Measurements from ENCODE around the gene GALNT18.

GALNT18 gene

GRCh38 chr11:11397781-11398180, 224.0 kb downstream of the GALNT18 start (continued):
- TF ChIP-seq, protein P1, sequence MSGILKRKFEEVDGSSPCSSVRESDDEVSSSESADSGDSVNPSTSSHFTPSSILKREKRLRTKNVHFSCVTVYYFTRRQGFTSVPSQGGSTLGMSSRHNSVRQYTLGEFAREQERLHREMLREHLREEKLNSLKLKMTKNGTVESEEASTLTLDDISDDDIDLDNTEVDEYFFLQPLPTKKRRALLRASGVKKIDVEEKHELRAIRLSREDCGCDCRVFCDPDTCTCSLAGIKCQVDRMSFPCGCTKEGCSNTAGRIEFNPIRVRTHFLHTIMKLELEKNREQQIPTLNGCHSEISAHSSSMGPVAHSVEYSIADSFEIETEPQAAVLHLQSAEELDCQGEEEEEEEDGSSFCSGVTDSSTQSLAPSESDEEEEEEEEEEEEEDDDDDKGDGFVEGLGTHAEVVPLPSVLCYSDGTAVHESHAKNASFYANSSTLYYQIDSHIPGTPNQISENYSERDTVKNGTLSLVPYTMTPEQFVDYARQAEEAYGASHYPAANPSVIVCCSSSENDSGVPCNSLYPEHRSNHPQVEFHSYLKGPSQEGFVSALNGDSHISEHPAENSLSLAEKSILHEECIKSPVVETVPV (CRISPR knock-in tag; IDR thresholded peaks at IDR 0.05): no peak

GRCh38 chr11:11397036-11397415, 224.8 kb downstream of the GALNT18 start:
- no peak for ATAC-seq
- no peak for TF ChIP-seq ARNTL (CRISPR knock-in tag; IDR thresholded peaks at IDR 0.05; ENCODE audit: borderline replicate concordance, low read depth)
- TF ChIP-seq ZNF8 (CRISPR knock-in tag; IDR thresholded peaks at IDR 0.05): no peak
- no peak for TF ChIP-seq ISL1 (CRISPR knock-in tag; IDR thresholded peaks at IDR 0.05)
- TF ChIP-seq ZFP3 (CRISPR knock-in tag; IDR thresholded peaks at IDR 0.05): no peak
- TF ChIP-seq TCF4 (CRISPR knock-in tag; IDR thresholded peaks at IDR 0.05; ENCODE audit: borderline replicate concordance): no peak
- TF ChIP-seq ZNF565 (CRISPR knock-in tag; conservative IDR thresholded peaks at IDR 0.05; ENCODE audit: low read depth): no peak

GRCh38 chr11:11396301-11397035, 225.3 kb downstream of the GALNT18 start:
- ATAC-seq: no peak
- no peak for TF ChIP-seq ZNF70 (CRISPR knock-in tag; IDR thresholded peaks at IDR 0.05)
- no peak for TF ChIP-seq CSDC2 (CRISPR knock-in tag; IDR thresholded peaks at IDR 0.05)
- TF ChIP-seq, protein P2, sequence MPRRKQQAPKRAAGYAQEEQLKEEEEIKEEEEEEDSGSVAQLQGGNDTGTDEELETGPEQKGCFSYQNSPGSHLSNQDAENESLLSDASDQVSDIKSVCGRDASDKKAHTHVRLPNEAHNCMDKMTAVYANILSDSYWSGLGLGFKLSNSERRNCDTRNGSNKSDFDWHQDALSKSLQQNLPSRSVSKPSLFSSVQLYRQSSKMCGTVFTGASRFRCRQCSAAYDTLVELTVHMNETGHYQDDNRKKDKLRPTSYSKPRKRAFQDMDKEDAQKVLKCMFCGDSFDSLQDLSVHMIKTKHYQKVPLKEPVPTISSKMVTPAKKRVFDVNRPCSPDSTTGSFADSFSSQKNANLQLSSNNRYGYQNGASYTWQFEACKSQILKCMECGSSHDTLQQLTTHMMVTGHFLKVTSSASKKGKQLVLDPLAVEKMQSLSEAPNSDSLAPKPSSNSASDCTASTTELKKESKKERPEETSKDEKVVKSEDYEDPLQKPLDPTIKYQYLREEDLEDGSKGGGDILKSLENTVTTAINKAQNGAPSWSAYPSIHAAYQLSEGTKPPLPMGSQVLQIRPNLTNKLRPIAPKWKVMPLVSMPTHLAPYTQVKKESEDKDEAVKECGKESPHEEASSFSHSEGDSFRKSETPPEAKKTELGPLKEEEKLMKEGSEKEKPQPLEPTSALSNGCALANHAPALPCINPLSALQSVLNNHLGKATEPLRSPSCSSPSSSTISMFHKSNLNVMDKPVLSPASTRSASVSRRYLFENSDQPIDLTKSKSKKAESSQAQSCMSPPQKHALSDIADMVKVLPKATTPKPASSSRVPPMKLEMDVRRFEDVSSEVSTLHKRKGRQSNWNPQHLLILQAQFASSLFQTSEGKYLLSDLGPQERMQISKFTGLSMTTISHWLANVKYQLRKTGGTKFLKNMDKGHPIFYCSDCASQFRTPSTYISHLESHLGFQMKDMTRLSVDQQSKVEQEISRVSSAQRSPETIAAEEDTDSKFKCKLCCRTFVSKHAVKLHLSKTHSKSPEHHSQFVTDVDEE (CRISPR knock-in tag; IDR thresholded peaks at IDR 0.05): no peak
- no peak for TF ChIP-seq TCF4 (CRISPR knock-in tag; IDR thresholded peaks at IDR 0.05; ENCODE audit: borderline replicate concordance)
- TF ChIP-seq ZFP30 (CRISPR knock-in tag; IDR thresholded peaks at IDR 0.05): no peak
- TF ChIP-seq, protein P3, sequence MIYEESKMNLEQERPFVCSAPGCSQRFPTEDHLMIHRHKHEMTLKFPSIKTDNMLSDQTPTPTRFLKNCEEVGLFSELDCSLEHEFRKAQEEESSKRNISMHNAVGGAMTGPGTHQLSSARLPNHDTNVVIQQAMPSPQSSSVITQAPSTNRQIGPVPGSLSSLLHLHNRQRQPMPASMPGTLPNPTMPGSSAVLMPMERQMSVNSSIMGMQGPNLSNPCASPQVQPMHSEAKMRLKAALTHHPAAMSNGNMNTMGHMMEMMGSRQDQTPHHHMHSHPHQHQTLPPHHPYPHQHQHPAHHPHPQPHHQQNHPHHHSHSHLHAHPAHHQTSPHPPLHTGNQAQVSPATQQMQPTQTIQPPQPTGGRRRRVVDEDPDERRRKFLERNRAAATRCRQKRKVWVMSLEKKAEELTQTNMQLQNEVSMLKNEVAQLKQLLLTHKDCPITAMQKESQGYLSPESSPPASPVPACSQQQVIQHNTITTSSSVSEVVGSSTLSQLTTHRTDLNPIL (CRISPR knock-in tag; IDR thresholded peaks at IDR 0.05; ENCODE audit: low read depth): no peak
- TF ChIP-seq GLIS3 (CRISPR knock-in tag; IDR thresholded peaks at IDR 0.05): no peak

GRCh38 chr11:11395126-11395525, 226.7 kb downstream of the GALNT18 start:
- no peak for ATAC-seq
- TF ChIP-seq RARB (CRISPR knock-in tag; IDR thresholded peaks at IDR 0.05): no peak
- TF ChIP-seq TOX (CRISPR knock-in tag; IDR thresholded peaks at IDR 0.05; ENCODE audit: borderline replicate concordance): no peak
- no peak for TF ChIP-seq ISL1 (CRISPR knock-in tag; IDR thresholded peaks at IDR 0.05)
- no peak for TF ChIP-seq BACH2 (CRISPR knock-in tag; IDR thresholded peaks at IDR 0.05; ENCODE audit: borderline replicate concordance)
- no peak for TF ChIP-seq POU6F1 (CRISPR knock-in tag; IDR thresholded peaks at IDR 0.05; ENCODE audit: borderline replicate concordance, low read depth)
- TF ChIP-seq ESRRG (CRISPR knock-in tag; IDR thresholded peaks at IDR 0.05): no peak
- TF ChIP-seq, protein P4, sequence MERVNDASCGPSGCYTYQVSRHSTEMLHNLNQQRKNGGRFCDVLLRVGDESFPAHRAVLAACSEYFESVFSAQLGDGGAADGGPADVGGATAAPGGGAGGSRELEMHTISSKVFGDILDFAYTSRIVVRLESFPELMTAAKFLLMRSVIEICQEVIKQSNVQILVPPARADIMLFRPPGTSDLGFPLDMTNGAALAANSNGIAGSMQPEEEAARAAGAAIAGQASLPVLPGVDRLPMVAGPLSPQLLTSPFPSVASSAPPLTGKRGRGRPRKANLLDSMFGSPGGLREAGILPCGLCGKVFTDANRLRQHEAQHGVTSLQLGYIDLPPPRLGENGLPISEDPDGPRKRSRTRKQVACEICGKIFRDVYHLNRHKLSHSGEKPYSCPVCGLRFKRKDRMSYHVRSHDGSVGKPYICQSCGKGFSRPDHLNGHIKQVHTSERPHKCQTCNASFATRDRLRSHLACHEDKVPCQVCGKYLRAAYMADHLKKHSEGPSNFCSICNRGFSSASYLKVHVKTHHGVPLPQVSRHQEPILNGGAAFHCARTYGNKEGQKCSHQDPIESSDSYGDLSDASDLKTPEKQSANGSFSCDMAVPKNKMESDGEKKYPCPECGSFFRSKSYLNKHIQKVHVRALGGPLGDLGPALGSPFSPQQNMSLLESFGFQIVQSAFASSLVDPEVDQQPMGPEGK (CRISPR knock-in tag; IDR thresholded peaks at IDR 0.05; ENCODE audit: borderline replicate concordance): no peak
- no peak for TF ChIP-seq SNAI2 (CRISPR knock-in tag; IDR thresholded peaks at IDR 0.05)

All from SK-N-SH treated with all-trans-retinoic acid at 6 μM for 48 hours (cell line).